ENCODE data around the gene UHRF2. TPM values are rescaled to one million over a fixed set of nuclear protein-coding genes. Genes with fewer than 3 reads are reported as not detected.

Gene UHRF2
- total RNA-seq, 4 donors from 2014 or later, result 34.1 to 56.3 (median 46.6) TPM

DNA sequence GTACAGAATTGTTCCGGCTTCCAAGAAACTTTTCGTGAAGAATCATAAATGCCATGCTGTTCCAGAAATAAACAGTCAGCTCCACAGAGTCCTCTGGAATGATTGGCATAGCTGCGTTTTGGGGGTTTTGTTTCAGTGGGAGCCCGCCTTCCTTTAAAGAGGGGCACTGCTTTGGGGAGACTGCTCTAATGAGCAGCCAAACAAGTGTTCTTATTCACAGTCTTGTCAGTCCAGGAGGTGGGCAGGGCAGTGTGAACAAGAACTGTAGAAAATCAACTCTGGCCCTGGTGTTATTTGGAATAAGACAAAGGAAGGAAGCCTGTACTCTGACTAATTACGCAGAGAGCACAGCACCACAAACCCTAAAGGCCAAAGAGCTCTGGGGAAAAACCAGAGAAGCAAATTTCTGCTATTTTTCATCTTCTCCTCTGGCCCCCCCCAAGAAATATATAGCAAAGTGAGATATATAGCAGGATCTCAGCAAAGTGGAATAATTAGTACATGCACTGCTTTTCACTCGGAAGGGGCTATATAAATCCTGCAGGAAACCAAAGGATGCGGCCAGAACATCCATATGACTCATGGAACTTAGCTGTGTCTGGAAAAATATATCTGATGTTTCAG lies 139.6 kb downstream of the UHRF2 start:
- TF ChIP-seq POLR2AphosphoS5 (IDR thresholded peaks at IDR 0.05), result no peak
- no peaks in the 10 kb centered on the region for H3K36me3 ChIP-seq
- peaks cover 0 to 10% (median 0%) of the 10 kb centered on the region in 3 donors for H3K4me1 ChIP-seq
- H3K27ac ChIP-seq, result no peak overlapping the region
- 73 to 79% methylated on average over 4 to 6 of the region's 7 CpGs for WGBS, 2 donors (ENCODE audit: low coverage in 1 of 2)
- no peak for ATAC-seq
- no peaks in the 10 kb centered on the region for H3K9me3 ChIP-seq
- H3K4me3 ChIP-seq, result no peak overlapping the region
- no peaks in the 10 kb centered on the region for H3K27me3 ChIP-seq

DNA sequence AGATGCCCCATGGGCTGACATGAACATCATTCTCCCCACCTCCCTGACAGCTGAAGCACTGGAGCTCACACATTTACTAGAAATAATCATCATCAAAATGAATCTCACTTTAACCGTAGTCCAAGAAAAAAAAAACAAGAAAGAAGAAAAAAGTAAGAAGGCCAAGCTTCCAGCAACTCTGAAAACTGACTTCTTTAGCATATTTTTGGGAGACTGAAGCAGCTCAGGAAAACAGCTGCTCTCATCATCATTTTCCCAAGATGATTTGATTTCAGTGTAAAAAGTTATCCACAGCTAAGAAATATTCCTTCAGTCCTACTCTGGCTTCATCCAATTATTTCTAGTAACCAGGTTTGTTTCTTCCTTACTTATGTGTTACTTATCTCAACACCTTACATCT lies 140.9 kb downstream of the UHRF2 start:
- no CpG with 5 or more reads among the region's 1 CpG for WGBS, 2 donors (ENCODE audit: low coverage in 1 of 2)

More for the DNA sequence above, 140.9 kb downstream of the UHRF2 start:
- TF ChIP-seq EP300 (IDR thresholded peaks at IDR 0.05) (no peak), POLR2A (IDR thresholded peaks at IDR 0.05) (no peak), POLR2AphosphoS5 (IDR thresholded peaks at IDR 0.05) (no peak)
- TF ChIP-seq, protein P1, sequence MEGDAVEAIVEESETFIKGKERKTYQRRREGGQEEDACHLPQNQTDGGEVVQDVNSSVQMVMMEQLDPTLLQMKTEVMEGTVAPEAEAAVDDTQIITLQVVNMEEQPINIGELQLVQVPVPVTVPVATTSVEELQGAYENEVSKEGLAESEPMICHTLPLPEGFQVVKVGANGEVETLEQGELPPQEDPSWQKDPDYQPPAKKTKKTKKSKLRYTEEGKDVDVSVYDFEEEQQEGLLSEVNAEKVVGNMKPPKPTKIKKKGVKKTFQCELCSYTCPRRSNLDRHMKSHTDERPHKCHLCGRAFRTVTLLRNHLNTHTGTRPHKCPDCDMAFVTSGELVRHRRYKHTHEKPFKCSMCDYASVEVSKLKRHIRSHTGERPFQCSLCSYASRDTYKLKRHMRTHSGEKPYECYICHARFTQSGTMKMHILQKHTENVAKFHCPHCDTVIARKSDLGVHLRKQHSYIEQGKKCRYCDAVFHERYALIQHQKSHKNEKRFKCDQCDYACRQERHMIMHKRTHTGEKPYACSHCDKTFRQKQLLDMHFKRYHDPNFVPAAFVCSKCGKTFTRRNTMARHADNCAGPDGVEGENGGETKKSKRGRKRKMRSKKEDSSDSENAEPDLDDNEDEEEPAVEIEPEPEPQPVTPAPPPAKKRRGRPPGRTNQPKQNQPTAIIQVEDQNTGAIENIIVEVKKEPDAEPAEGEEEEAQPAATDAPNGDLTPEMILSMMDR (IDR thresholded peaks at IDR 0.05), result no peak
- ATAC-seq, result no peak
- Histone ChIP-seq H3K36me3 (no peaks in the 10 kb centered on the region), H3K27ac (no peak overlapping the region), H3K27me3 (no peaks in the 10 kb centered on the region), H3K9me3 (no peaks in the 10 kb centered on the region), H3K4me1 (peaks cover 0 to 10% (median 0%) of the 10 kb centered on the region in 3 donors), H3K4me3 (no peak overlapping the region)

Small RNA genes lying within 50 kb of the gene (small RNA-seq; reads per million reads assigned to genes)
- gene RN7SL25P, result 0 reads per million in 4 donors

Other genes with a start within 250 kb of the UHRF2 start
- 100 to 1,000 TPM in 1 of 4 donors, 10 to 100 TPM in 3; 43.6 to 145 (median 77.8) TPM for gene IL33, start 197.4 kb upstream of the UHRF2 start, total RNA-seq
- not detected for gene TPD52L3, start 84.8 kb upstream of the UHRF2 start, total RNA-seq
- 1 to 10 TPM in 1 of 4 donors, under 1 TPM in 3; 0.15 to 1.9 (median 0.51) TPM for gene GLDC, start 232.5 kb downstream of the UHRF2 start, total RNA-seq

Data from gastroesophageal sphincter (tissue), 4 donors.